ENCODE measurements around the gene FBXL19. TPM values are rescaled to one million over a fixed set of nuclear protein-coding genes. Genes with fewer than 3 reads are reported as not detected.

Gene FBXL19
- total RNA-seq, 1 donor = 9.8 TPM

DNA sequence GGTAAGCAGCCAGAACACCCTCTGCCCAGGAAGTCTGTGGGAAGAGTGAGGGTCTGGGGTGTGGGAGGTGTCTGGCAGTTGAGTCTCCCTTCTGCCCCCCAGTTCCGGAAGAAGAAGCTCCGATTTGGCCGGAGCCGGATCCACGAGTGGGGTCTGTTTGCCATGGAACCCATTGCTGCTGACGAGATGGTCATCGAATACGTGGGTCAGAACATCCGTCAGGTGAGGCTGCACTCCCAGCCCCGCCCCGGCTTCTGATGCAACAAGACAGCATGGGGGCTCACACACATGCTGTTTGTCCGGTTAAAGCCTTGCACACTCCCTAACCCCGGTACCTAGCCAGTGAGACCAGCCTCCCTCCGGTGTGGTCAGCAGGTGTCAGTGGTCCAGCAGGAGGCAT, 57.6 kb downstream of the FBXL19 start:
- no peak for DNase-seq (ENCODE audit: low read depth)
- TF ChIP-seq, protein P1, sequence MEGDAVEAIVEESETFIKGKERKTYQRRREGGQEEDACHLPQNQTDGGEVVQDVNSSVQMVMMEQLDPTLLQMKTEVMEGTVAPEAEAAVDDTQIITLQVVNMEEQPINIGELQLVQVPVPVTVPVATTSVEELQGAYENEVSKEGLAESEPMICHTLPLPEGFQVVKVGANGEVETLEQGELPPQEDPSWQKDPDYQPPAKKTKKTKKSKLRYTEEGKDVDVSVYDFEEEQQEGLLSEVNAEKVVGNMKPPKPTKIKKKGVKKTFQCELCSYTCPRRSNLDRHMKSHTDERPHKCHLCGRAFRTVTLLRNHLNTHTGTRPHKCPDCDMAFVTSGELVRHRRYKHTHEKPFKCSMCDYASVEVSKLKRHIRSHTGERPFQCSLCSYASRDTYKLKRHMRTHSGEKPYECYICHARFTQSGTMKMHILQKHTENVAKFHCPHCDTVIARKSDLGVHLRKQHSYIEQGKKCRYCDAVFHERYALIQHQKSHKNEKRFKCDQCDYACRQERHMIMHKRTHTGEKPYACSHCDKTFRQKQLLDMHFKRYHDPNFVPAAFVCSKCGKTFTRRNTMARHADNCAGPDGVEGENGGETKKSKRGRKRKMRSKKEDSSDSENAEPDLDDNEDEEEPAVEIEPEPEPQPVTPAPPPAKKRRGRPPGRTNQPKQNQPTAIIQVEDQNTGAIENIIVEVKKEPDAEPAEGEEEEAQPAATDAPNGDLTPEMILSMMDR (IDR thresholded peaks at IDR 0.05; ENCODE audit: insufficient read depth, low read length) = no peak
- no peak overlapping the region for H3K4me3 ChIP-seq (ENCODE audit: low read depth, low read length)

DNA sequence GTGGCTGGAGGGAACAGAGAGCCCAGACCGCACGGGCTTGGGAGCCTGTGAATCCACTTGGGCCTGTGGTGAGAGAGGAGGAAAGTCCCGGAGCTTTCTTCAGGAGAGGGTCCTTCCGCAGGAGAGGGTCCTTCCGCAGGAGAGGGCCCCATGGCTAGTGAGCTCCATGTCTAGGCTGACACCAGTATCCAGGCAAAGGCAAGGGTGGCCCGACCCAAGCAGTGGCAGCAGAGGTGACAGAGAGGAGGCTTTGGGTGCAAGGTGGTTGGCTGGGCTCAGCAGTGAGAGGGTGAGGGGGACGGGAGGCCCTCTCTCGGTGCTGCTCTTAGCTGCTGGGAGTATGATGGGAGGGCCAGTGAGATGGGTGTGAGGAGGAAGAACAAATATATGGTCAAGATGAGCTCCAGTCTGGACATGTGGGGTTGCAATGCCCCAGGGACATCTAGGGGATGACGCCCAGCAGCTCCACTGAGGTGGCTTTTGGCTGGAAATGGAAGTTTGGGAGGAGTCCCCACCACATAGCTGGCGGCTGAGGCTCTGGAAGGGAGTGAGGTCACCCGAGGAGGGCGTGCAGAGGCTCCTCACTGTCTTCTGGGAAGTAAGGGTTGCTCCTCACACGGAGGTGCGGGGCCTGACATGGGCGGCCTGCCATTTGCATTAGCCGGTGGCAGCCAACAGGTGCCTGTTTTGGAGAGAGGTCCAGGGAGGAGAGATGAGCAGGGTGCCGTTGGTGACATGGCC, 59.3 kb downstream of the FBXL19 start:
- DNase-seq (ENCODE audit: low read depth) = peak; percentile 69
- H3K4me3 ChIP-seq (ENCODE audit: low read depth, low read length) = no peak overlapping the region
- TF ChIP-seq, protein P1 (IDR thresholded peaks at IDR 0.05; ENCODE audit: insufficient read depth, low read length) = no peak

DNA sequence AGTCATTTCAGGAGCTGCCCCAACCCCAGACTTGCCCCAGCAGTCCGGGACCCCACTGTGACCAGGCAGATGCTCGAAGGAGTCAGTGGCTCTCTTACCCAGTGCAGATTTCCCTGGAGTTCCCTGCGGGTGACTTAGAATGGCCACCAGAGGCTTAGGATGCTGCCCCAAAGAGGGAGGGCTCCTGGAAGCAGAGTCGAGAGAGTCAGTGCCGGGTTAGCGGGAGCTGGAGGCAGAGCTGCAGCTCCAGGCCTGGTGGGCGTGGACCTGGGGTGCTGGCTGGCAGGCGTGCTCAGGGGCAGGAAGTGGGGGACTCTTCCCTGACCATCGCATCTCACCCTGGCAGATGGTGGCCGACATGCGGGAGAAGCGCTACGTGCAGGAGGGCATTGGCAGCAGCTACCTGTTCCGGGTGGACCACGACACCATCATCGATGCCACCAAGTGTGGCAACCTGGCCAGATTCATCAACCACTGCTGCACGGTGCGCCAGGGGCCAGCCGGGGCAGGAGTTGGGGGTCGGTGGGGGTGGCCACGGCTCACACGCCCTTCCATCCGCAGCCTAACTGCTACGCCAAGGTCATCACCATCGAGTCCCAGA, 60.0 kb downstream of the FBXL19 start:
- TF ChIP-seq, protein P1 (IDR thresholded peaks at IDR 0.05; ENCODE audit: insufficient read depth, low read length) = no peak
- DNase-seq (ENCODE audit: low read depth) = no peak
- no peak overlapping the region for H3K4me3 ChIP-seq (ENCODE audit: low read depth, low read length)

DNA sequence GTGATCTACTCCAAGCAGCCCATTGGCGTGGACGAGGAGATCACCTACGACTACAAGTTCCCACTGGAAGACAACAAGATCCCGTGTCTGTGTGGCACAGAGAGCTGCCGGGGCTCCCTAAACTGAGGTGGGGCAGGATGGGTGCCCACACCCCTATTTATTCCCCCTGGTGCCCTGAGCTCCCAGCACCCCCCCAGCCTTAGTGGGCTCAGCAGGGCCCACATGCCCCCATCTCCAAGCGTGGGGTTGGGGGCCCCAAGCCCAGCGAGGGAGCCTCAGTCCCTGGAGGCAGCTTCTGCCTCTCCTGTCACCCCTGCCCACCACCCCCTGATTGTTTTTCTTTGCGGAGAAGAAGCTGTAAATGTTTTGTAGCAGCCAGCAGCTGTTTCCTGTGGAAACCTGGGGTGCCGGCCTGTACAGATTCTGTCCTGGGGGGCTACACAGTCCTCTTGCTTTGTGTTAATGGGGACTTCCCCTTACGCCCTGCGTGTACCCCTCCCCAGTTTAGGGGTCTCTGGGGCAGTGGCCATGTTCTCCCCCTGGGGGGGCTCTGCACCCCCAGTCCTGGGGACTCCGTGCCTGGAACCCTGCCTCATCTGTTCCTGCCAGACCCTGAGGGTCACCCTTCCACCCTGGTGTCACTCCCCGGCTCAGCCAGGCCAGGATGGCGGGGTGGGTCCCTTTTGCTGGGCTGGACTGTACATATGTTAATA, 60.7 kb downstream of the FBXL19 start:
- H3K4me3 ChIP-seq (ENCODE audit: low read depth, low read length) = no peak overlapping the region
- no peak for DNase-seq (ENCODE audit: low read depth)
- TF ChIP-seq, protein P1 (IDR thresholded peaks at IDR 0.05; ENCODE audit: insufficient read depth, low read length) = no peak

DNA sequence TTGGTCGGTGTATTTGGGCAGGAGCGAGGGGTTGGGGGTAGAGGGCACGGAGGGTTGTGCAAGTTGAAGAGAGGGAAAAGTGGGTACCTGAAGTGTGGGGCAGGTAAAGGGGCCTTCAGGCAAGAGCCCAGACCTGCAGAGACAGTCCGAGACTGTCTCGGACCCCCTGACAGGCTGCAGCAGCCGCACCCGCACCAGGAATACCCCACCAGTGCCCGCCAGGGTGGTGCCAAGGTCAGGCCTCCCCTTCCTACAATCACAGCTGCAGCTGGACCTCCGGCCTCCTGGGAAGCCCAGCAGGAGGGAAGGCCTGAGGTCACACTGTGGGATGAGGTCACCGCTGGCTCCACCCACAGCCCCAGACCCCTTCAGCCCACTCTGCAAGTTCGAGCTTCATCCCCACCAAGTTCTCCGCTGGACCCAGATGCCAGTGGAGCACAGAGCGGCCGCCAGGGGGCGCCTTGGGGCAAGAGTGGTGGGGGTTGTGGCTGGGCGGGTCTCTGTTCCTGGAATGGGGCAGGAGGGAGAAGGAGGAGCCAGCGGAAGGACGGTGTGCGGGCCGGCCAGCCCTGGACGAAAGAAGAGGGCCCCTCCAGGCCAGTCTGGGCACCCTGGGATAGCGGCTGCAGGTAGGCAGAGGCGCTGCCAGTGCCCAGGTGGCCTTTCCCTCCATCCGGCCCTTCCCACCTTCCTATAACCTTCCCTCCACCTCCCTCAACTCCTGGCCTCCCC, 61.5 kb downstream of the FBXL19 start, which contains the start of gene HSD3B7:
HSD3B7 (plus strand) TSS at position 539 of the 732 bp plus-strand sequence. CDS start 452 bp downstream, outside the sequence.
- H3K4me3 ChIP-seq (ENCODE audit: low read depth, low read length) = peak within 1 kb of the TSS; percentile 74
- DNase-seq (ENCODE audit: low read depth) = peak; percentile 78
- TF ChIP-seq, protein P1 (IDR thresholded peaks at IDR 0.05; ENCODE audit: insufficient read depth, low read length) = peak; percentile 98

DNA sequence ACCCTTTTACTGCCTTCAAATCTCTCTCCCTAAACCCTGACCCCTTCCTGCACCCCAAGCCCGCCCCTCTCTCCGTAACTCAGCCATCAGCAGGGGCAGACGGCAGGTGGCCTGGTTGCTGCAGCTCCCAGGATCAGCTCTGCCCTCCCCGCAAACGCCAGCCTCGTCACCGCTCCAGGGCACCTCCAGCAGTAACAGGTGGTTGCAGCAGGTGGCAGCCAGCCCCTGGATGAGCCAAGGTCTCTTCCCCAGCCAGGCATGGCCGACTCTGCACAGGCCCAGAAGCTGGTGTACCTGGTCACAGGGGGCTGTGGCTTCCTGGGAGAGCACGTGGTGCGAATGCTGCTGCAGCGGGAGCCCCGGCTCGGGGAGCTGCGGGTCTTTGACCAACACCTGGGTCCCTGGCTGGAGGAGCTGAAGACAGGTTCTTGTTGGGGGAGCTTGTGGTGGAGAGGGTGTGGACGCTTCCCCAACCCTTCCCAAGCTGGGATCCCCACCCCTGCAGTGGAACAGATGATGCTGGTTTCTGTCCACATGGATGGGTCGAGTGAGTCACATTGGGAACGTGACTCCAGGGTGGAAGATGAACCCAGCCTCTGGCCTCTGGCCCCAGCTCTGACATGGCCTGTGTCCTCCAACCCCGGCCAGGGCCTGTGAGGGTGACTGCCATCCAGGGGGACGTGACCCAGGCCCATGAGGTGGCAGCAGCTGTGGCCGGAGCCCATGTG, 62.2 kb downstream of the FBXL19 start:
- peak overlapping the region; percentile 74 for H3K4me3 ChIP-seq (ENCODE audit: low read depth, low read length)
- peak; percentile 16 for DNase-seq (ENCODE audit: low read depth)
- TF ChIP-seq, protein P1 (IDR thresholded peaks at IDR 0.05; ENCODE audit: insufficient read depth, low read length) = no peak
